Activated T-cell treated with anti-CD3 and anti-CD28 coated beads, Interleukin-2, amount 50 U/mL, for 48 hours (primary cell): ENCODE measurements around the gene WASF3.
A peak's percentile ranks its signal among the peaks of the same experiment; 100 is the strongest.

Experiments
- DNase-seq, 2 experiments: peaks; one replicate each; pipeline ENCODE4 v3.0.0-alpha.2; 2020

WASF3 gene

GRCh38 chr13:26688980-26689379, 131.5 kb downstream of the WASF3 start:
- no peak for DNase-seq

- DNase-seq = no peak
These were observed 136.4 kb downstream of the WASF3 start for GRCh38 chr13:26693749-26694463.

- DNase-seq = no peak
These were observed 137.3 kb downstream of the WASF3 start for GRCh38 chr13:26694609-26695359.

GRCh38 chr13:26695360-26695705, 137.8 kb downstream of the WASF3 start:
- DNase-seq = no peak

- no peak for DNase-seq
These were observed 138.4 kb downstream of the WASF3 start for GRCh38 chr13:26695891-26696311.

- no peak for DNase-seq
These were observed 139.8 kb downstream of the WASF3 start for GRCh38 chr13:26697069-26697955.

GRCh38 chr13:26698392-26699196, 141.1 kb downstream of the WASF3 start:
- DNase-seq = peak; percentile 86 to 88

- no peak for DNase-seq
These were observed 141.7 kb downstream of the WASF3 start for GRCh38 chr13:26699197-26699490.

GRCh38 chr13:26705536-26705935, 148.1 kb downstream of the WASF3 start:
- no peak for DNase-seq

GRCh38 chr13:26706381-26706780, 148.9 kb downstream of the WASF3 start:
- DNase-seq = no peak

- DNase-seq = peak; percentile 45 to 56
These were observed 149.9 kb downstream of the WASF3 start for GRCh38 chr13:26707122-26708006.

- DNase-seq = no peak
These were observed 150.5 kb downstream of the WASF3 start for GRCh38 chr13:26708007-26708297.

- DNase-seq = no peak
These were observed 152.0 kb downstream of the WASF3 start for GRCh38 chr13:26709461-26709860.

- DNase-seq = no peak
These were observed 152.7 kb downstream of the WASF3 start for GRCh38 chr13:26710166-26710565.

GRCh38 chr13:26711211-26711610, 153.7 kb downstream of the WASF3 start:
- DNase-seq = no peak

GRCh38 chr13:26713341-26713740, 155.9 kb downstream of the WASF3 start:
- no peak for DNase-seq

- DNase-seq = no peak
These were observed 159.5 kb downstream of the WASF3 start for GRCh38 chr13:26716984-26717383.

- no peak for DNase-seq
These were observed 160.7 kb downstream of the WASF3 start for GRCh38 chr13:26718146-26718545.

- no peak for DNase-seq
These were observed 161.4 kb downstream of the WASF3 start for GRCh38 chr13:26718872-26719271.

- DNase-seq = no peak
These were observed 162.0 kb downstream of the WASF3 start for GRCh38 chr13:26719356-26719945.
